Measurements from ENCODE around the gene ZNF521. TPM values are rescaled to one million over a fixed set of nuclear protein-coding genes. Genes with fewer than 3 reads are reported as not detected.

The ZNF521 gene
- polyA plus RNA-seq, 3 donors from 2014 or later, result 1.8 TPM; not detected in 2

DNA sequence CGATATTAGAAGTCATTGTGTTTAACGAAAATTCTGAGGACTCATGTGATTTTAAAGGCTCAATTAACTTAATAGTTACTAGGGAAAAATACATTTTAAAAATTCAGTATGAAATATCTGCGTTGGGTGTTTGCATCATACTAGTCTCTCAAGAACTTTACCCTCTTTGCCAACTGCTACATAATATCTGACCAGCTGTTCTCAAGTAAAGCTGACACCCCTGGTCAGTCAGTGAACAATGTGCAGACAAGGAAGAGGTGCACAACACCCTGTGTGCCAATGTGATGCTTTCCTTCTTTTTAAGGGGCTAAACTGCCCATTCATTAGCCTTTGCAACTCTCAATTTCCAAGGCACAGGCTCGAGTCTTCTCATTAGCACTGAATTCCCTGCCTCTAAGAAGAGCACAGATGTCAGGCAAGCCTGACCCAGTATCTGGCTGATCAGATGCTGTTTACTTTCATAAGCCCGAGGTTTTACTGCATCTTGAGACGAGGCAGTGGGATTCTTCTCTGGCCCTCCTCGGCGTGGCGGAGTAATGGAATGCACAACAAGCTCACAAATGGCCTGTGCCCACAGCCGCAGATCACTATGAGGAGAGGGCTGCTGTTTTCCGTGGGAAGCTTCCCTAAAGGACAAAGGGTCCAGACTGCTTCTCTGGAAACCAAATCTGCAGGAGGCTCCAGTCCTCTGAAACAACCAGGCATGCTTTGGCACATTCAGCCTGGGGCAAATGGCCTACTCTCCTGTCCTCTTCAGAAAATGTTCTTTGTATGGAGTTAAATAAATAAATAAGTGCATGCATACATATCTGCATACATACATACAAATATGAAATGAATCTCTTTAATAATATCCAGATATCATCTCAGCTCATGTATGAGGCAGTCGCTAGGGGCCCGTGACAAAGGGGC, 240.3 kb downstream of the ZNF521 start:
- Mint-ChIP-seq H3K27ac (no peak overlapping the region), H3K36me3 (no peaks in the 10 kb centered on the region), H3K27me3 (ENCODE audit: low read depth in 3 of 3) (peaks cover 0 to 4% (median 3%) of the 10 kb centered on the region in 3 donors), H3K9me3 (peaks cover 0 to 3% (median 0%) of the 10 kb centered on the region in 6 donors), H3K4me3 (no peak overlapping the region), H3K4me1 (no peaks in the 10 kb centered on the region)
- no peak for DNase-seq

DNA sequence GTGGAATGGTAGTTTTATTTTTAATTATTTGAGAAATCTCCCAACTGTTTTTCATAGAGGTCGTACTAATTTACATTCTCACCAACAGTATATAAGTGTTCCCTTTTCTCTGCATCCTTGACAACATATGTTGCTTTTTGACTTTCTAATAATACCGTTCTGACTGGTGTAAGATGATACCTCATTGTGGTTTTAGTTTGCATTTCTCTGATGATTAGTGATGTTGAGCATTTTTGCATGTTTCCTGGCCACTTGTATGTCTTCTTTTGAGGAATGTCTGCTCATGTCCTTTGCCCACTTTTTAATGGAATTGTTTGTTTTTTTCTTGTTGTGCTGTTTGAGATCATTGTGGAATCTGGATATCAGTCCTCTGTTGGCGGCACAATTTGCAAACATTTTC, 242.5 kb downstream of the ZNF521 start:
- Mint-ChIP-seq H3K4me1 (no peaks in the 10 kb centered on the region), H3K27ac (no peak overlapping the region), H3K9me3 (peaks cover 0 to 3% (median 0%) of the 10 kb centered on the region in 6 donors), H3K4me3 (no peak overlapping the region), H3K27me3 (ENCODE audit: low read depth in 3 of 3) (peaks cover 0 to 3% (median 2%) of the 10 kb centered on the region in 3 donors), H3K36me3 (no peaks in the 10 kb centered on the region)
- DNase-seq, result no peak

DNA sequence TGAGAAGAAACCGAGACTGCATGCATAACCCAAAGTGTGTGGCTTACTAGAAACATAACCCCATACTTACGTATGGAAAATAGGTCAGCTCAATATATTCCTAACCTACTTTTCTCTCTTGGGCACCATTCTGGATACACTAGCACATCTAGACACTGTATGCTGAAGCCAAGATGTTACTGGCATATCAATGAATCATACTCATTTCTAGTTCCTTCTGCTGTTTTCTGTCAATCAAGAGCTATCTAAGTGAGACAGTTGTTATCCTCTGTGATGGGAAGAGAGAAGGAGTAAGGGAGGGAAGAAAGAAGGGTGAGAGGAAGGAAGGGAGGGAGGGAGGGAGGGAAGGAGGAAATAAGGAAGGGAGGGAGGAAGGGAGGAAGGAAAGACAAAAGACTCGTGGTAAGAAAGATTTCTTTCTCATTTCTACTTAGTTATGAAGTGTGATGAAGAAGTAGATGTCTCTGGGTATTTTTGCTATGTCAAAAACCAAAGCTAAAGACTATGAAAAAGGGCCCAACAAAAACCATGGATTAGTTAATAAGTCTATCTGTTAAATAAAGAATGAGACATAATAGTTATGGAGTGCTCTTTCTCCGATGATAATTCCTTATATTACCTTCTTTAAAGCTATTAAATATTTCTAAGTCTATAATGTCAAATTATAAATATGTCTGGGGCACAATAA, 248.4 kb downstream of the ZNF521 start:
- Mint-ChIP-seq H3K27ac (no peak overlapping the region), H3K4me1 (no peaks in the 10 kb centered on the region), H3K27me3 (ENCODE audit: low read depth in 3 of 3) (peaks cover 0 to 5% (median 3%) of the 10 kb centered on the region in 3 donors), H3K9me3 (no peaks in the 10 kb centered on the region), H3K36me3 (no peaks in the 10 kb centered on the region), H3K4me3 (no peak overlapping the region)
- no peak for DNase-seq

DNA sequence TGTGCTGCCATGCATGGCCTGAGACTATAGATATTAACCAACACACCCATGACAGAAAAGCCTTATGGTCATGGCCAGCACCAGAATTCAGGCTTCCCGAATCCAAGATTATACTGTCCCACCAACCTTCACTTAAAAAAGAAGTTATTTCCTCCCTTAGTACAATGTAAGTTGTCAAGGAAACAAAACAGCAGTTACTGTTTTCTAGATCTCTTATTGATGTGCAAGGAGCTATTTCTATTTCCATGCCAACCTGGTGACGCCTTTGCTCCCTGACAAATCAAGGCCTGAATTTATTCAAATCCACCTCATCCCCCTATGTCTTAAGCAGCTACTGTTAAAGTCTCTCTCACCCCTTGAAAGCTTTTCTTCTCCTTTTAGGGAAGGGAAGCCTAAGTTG, 249.3 kb downstream of the ZNF521 start:
- Mint-ChIP-seq H3K4me1 (peaks cover 1 to 5% of the 10 kb centered on the region in 2 donors), H3K36me3 (no peaks in the 10 kb centered on the region), H3K27ac (no peak overlapping the region), H3K4me3 (no peak overlapping the region), H3K27me3 (ENCODE audit: low read depth in 3 of 3) (peaks cover 2 to 4% (median 4%) of the 10 kb centered on the region in 3 donors), H3K9me3 (no peaks in the 10 kb centered on the region)
- DNase-seq, result no peak

- peaks cover 2 to 4% (median 4%) of the 10 kb centered on the region in 3 donors for H3K27me3 Mint-ChIP-seq (ENCODE audit: low read depth in 3 of 3)
- H3K27ac Mint-ChIP-seq, result no peak overlapping the region
- H3K36me3 Mint-ChIP-seq, result no peaks in the 10 kb centered on the region
- peaks cover 5 to 12% of the 10 kb centered on the region in 2 donors for H3K4me1 Mint-ChIP-seq
- H3K4me3 Mint-ChIP-seq, result no peak overlapping the region
- no peak for DNase-seq
- H3K9me3 Mint-ChIP-seq, result no peaks in the 10 kb centered on the region
Measured at GRCh38 chr18:25100418-25100817, 251.5 kb downstream of the ZNF521 start.

DNA sequence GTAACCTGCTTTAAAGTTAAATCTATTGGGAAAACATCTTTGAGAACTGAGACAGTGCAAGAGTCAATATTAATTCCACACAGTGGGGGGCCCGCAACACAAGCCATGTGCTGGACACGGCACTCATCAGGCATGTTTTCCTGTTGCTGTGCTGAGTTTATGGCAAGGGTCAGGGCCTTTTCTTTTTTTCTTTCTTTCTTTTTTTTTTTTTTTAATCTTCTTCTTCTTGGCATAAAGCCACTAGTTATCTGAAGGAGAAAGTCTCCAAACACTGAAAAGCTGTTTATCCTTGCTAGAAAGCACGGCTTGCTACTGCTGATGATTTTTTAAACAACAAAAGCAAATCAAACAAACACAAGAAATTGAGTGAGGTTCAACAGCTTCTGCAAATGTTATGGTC, 252.1 kb downstream of the ZNF521 start:
- Mint-ChIP-seq H3K4me3 (no peak overlapping the region), H3K36me3 (no peaks in the 10 kb centered on the region), H3K9me3 (no peaks in the 10 kb centered on the region), H3K27ac (no peak overlapping the region), H3K27me3 (ENCODE audit: low read depth in 3 of 3) (peaks cover 2 to 4% (median 4%) of the 10 kb centered on the region in 3 donors), H3K4me1 (peaks cover 5 to 12% of the 10 kb centered on the region in 2 donors)
- DNase-seq, result no peak

DNA sequence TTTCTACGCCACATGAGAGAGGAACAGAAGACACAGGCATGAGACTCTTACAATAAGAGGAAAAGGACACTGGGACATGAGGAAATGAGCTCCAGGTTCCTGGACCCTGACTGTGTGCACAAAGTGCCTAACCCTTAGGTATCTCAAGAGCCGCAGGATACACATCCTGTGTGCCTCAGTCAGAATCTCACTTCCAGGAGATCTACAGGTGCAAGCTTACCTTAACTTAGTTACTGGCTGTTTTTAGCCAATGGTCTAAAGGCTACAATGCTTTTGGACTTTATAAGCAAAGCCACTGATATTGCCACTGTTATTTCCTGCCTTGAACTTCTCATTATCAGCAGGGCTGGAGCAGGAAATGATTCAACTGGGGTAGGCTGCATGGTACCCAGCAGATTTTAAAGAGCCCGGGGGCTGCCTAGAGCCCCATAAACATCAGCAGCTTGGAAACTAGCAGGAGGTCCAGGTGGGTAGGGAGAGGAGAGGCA, 254.4 kb downstream of the ZNF521 start:
- peaks cover 4 to 6% (median 4%) of the 10 kb centered on the region in 3 donors for H3K27me3 Mint-ChIP-seq (ENCODE audit: low read depth in 3 of 3)
- no peak overlapping the region for H3K4me3 Mint-ChIP-seq
- DNase-seq, result no peak
- no peaks in the 10 kb centered on the region for H3K36me3 Mint-ChIP-seq
- H3K27ac Mint-ChIP-seq, result no peak overlapping the region
- H3K4me1 Mint-ChIP-seq, result peaks cover 5 to 12% of the 10 kb centered on the region in 2 donors
- no peaks in the 10 kb centered on the region for H3K9me3 Mint-ChIP-seq

DNA sequence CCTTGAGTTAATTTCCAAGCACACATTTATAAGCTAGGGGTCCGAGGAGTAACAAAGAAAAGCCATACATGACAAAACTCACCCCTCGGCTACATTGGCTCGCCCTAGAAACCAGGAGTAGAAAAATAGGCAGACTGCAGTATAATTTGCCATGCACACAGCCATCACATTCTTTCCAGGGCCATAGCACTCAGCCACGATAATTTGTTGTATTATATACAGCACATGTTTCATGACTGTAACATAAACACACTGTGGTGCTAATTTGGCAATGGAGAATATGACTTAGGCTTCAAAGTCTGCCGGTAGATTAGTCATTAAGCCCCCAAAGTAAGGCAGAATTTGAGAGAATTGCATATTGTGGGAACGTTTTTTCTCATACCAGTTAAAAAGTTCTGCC, 254.9 kb downstream of the ZNF521 start:
- Mint-ChIP-seq H3K4me1 (peaks cover 5 to 12% of the 10 kb centered on the region in 2 donors), H3K9me3 (no peaks in the 10 kb centered on the region), H3K4me3 (no peak overlapping the region), H3K36me3 (no peaks in the 10 kb centered on the region), H3K27me3 (ENCODE audit: low read depth in 3 of 3) (peaks cover 2 to 6% (median 4%) of the 10 kb centered on the region in 3 donors), H3K27ac (no peak overlapping the region)
- DNase-seq, result no peak

GRCh38 chr18:25093141-25093540, 258.8 kb downstream of the ZNF521 start:
- no peak overlapping the region for H3K4me3 Mint-ChIP-seq
- peaks cover 5 to 12% of the 10 kb centered on the region in 2 donors for H3K4me1 Mint-ChIP-seq
- no peak for DNase-seq
- peaks cover 0 to 6% (median 2%) of the 10 kb centered on the region in 3 donors for H3K27me3 Mint-ChIP-seq (ENCODE audit: low read depth in 3 of 3)
- H3K36me3 Mint-ChIP-seq, result peaks cover 0 to 3% (median 0%) of the 10 kb centered on the region in 3 donors
- H3K9me3 Mint-ChIP-seq, result no peaks in the 10 kb centered on the region
- H3K27ac Mint-ChIP-seq, result no peak overlapping the region

- peaks cover 0 to 3% (median 0%) of the 10 kb centered on the region in 3 donors for H3K36me3 Mint-ChIP-seq
- DNase-seq, result no peak
- no peaks in the 10 kb centered on the region for H3K9me3 Mint-ChIP-seq
- peaks cover 0 to 4% (median 0%) of the 10 kb centered on the region in 3 donors for H3K27me3 Mint-ChIP-seq (ENCODE audit: low read depth in 3 of 3)
- H3K4me3 Mint-ChIP-seq, result no peak overlapping the region
- no peak overlapping the region for H3K27ac Mint-ChIP-seq
- H3K4me1 Mint-ChIP-seq, result no peaks in the 10 kb centered on the region
Measured at GRCh38 chr18:25089470-25089869, 262.5 kb downstream of the ZNF521 start.

- no peaks in the 10 kb centered on the region for H3K27me3 Mint-ChIP-seq (ENCODE audit: low read depth in 3 of 3)
- no peak overlapping the region for H3K27ac Mint-ChIP-seq
- H3K9me3 Mint-ChIP-seq, result no peaks in the 10 kb centered on the region
- no peaks in the 10 kb centered on the region for H3K4me1 Mint-ChIP-seq
- no peak for DNase-seq
- H3K36me3 Mint-ChIP-seq, result peaks cover 0 to 3% (median 0%) of the 10 kb centered on the region in 3 donors
- H3K4me3 Mint-ChIP-seq, result no peak overlapping the region
Measured at GRCh38 chr18:25086876-25087275, 265.1 kb downstream of the ZNF521 start.

GRCh38 chr18:25081001-25081400, 271.0 kb downstream of the ZNF521 start:
- no peaks in the 10 kb centered on the region for H3K27me3 Mint-ChIP-seq (ENCODE audit: low read depth in 3 of 3)
- no peaks in the 10 kb centered on the region for H3K36me3 Mint-ChIP-seq
- no peak overlapping the region for H3K27ac Mint-ChIP-seq
- H3K9me3 Mint-ChIP-seq, result no peaks in the 10 kb centered on the region
- no peaks in the 10 kb centered on the region for H3K4me1 Mint-ChIP-seq
- no peak overlapping the region for H3K4me3 Mint-ChIP-seq
- DNase-seq, result no peak

GRCh38 chr18:25080211-25080610, 271.8 kb downstream of the ZNF521 start:
- Mint-ChIP-seq H3K9me3 (no peaks in the 10 kb centered on the region), H3K4me3 (no peak overlapping the region), H3K36me3 (no peaks in the 10 kb centered on the region), H3K4me1 (no peaks in the 10 kb centered on the region), H3K27me3 (ENCODE audit: low read depth in 3 of 3) (no peaks in the 10 kb centered on the region), H3K27ac (no peak overlapping the region)
- no peak for DNase-seq

Measured in immature natural killer cell (primary cell).